Cardiac fibroblast (primary cell): ENCODE data around the gene RHOT2.
"Not testable (repeated sequence)": the region's sequence is repeated elsewhere in the genome, so short reads cannot be mapped to it uniquely, and the experiment has no call there.

Source experiments
- DNase-seq, 2 donors: peaks; one replicate each; pipeline versions ENCODE4 v3.0.0 to v3.0.0-alpha.2; 2010; ENCODE audit warnings: low read depth in 2 of 2
- H3K4me3 ChIP-seq, 2 donors: replicated peaks in 1 of 2; 1 replicate in 1 of 2; 2 replicates in 1 of 2; pipeline ENCODE4 v1.5.1; 2011; ENCODE audit warnings: low read depth in 2 of 2, low read length in 2 of 2, mild to moderate bottlenecking in 2 of 2, moderate library complexity in 1 of 2
- CTCF ChIP-seq: IDR thresholded peaks from one replicate; pipeline ENCODE4 v1.5.1; 2011; ENCODE audit warnings: low read depth, mild to moderate bottlenecking, low read length, inconsistent platforms

The RHOT2 gene

DNA sequence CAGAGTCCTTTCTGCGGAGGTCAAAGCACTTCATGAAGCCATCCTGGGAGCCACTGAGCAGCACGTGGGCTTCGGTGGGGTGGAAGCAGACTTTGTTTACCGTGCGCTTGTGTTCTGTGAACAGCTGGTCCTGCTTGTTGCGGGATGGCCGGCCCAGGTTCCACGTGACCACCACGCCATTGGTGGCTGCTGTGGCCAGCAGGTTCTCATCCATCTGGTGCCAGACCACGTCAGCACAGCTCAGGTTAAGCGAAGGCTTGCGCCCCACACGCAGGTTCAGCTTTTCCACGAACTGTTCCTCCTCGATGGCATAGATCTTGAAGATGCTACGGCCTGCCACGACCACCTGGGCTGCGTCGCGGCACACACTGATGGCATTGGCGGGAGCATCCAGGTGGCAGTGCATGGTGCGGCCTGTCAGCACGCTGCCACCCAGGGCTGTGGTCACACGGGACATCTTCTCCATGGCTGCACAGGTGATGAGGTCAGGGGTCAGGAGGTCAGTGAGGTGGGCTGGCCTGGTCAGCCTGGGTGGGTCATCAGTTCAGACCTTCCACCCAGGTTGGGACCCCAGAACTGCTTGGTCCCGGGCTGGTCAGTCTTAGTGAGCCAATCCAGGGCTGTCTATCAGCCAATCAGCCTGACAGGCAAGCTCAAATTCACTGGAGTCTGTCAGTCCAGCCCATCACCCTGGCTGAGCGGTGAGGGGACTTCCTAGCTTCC lies 21.4 kb downstream of the RHOT2 start:
- H3K4me3 ChIP-seq: peak overlapping the region; percentile 68 to 91
- no peak for TF ChIP-seq CTCF
- no peak for DNase-seq

- not testable (repeated sequence) for DNase-seq, H3K4me3 ChIP-seq
These were observed 23.3 kb downstream of the RHOT2 start for GRCh38 chr16:691242-691641.

GRCh38 chr16:692356-693108 lies 24.6 kb downstream of the RHOT2 start:
- no peak for TF ChIP-seq CTCF
- no peak for DNase-seq
- H3K4me3 ChIP-seq: no peak overlapping the region

DNA sequence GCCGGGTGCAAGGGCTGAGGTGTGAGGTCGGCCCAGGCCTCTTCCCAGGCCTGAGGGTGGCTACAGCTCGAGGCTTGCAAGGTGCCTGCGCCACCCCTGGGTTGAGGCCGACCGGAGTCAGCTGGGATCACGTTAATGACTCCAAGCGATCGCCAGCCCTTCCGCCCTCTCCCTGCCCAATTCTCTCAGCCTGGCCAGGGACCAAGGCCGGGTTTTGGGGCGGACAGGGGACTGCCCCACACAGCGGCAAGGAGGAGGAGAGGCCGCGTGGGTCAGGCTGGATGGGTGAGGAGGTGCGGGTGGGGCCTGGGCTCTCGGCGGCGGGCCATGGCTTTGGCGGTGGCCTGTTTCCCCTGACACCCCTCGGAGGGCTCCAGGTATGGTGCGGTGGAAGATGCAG lies 25.4 kb downstream of the RHOT2 start:
- DNase-seq: no peak
- no peak for TF ChIP-seq CTCF
- no peak overlapping the region for H3K4me3 ChIP-seq

DNA sequence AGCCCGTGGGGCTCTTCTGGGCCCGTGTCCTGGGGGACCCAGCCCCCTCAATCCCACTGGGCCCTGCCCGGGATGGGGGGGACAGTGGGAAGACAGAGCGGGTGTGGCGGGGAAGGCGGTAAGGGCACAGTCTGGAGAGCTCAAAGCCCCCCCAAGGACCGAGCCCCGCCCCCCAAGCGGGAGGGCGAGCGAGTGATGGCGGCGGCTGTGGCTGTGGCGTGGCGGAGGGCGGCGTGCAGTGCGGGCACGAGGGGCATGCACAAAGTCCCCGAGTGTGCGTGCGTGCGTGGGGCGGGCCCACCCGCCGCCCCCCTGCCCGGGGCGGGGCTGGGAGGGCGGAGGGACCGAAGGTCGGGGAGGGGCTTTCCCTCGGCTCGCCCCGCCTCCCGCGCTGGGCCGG lies 25.8 kb downstream of the RHOT2 start:
- H3K4me3 ChIP-seq: no peak overlapping the region
- no peak for TF ChIP-seq CTCF
- no peak for DNase-seq

DNA sequence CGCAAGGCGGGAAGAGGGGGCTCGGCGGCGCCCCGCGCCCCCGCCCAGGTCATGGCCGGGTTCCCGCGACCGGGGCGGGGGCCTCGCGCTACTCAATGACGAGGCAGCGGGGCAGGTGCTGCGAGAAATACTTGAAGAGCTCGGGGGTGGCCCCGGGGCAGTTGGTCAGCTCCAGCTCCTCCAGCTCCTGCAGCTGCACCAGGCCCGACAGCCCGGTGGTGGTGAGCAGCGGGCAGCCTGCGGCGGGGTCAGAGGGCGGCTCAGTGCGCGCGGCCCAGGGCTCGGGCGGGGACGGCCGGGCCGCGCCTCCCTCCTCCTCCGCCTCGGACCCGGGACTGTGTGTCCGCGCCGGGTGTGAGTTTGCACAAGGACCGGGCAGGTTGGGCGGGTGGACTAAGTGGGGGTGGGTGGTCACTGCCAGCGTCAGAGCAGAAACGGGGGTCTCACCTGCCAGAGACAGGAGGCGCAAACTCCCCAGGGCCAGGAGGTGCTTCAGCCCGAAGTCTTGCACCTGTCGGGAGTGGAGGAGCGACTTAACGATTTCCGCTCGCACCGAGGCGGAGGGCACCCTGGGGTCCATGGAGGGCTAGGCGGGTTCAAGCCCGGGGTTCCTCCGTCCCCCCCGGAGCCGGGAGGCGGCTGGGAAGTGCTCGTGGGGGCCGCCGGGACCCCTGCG lies 26.4 kb downstream of the RHOT2 start:
- H3K4me3 ChIP-seq: no peak overlapping the region
- no peak for DNase-seq
- no peak for TF ChIP-seq CTCF

- no peak for DNase-seq
- TF ChIP-seq CTCF: no peak
- no peak overlapping the region for H3K4me3 ChIP-seq
These were observed 27.0 kb downstream of the RHOT2 start for GRCh38 chr16:694863-695354.
